Heart right ventricle (tissue), 16 donors: Measurements from ENCODE around the gene WWOX. TPM values are rescaled to one million over a fixed set of nuclear protein-coding genes. Genes with fewer than 3 reads are reported as not detected.

Source experiments
- ATAC-seq, 8 donors: fragments of 200-7000 bp; cut with Tn5 transposase; one replicate each; pipeline ENCODE4 v1.9.1; 2020; ENCODE audit warnings: mild to moderate bottlenecking in 8 of 8, moderate library complexity in 8 of 8, moderate number of reproducible peaks in 1 of 8
- DNase-seq, 2 donors: peaks; one replicate each; pipeline ENCODE4 v3.0.0-alpha.2; 2020
- H3K27ac ChIP-seq, 10 donors: fragments of 200-600 bp; sonication (generic) in 2 of 10; one replicate each; pipeline versions ENCODE4 v1.5.0 to v1.8.0; 2020 to 2022; ENCODE audit warnings: mild to moderate bottlenecking in 3 of 10
- H3K27me3 ChIP-seq, 7 donors: fragments of 200-600 bp; one replicate each; pipeline ENCODE4 v1.8.0; 2021 to 2022; ENCODE audit warnings: mild to moderate bottlenecking in 2 of 7
- H3K36me3 ChIP-seq, 9 donors: fragments of 200-600 bp; sonication (generic) in 1 of 9; one replicate each; pipeline versions ENCODE4 v1.5.0 to v1.8.0; 2020 to 2022; ENCODE audit warnings: mild to moderate bottlenecking in 2 of 9
- H3K4me1 ChIP-seq, 9 donors: fragments of 200-600 bp; sonication (generic) in 1 of 9; one replicate each; pipeline versions ENCODE4 v1.5.0 to v1.8.0; 2020 to 2022; ENCODE audit warnings: mild to moderate bottlenecking in 4 of 9
- H3K4me3 ChIP-seq, 10 donors: fragments of 200-600 bp; sonication (generic) in 2 of 10; one replicate each; pipeline versions ENCODE4 v1.5.0 to v1.8.0; 2020 to 2022; ENCODE audit warnings: mild to moderate bottlenecking in 7 of 10, moderate library complexity in 2 of 10
- H3K9me3 ChIP-seq, 11 donors: fragments of 200-600 bp in 10 of 11; sonication (generic) in 2 of 11; one replicate each; pipeline versions ENCODE4 v1.5.0 to v1.8.0; 2013 to 2022; ENCODE audit warnings: mild to moderate bottlenecking in 2 of 11, control low read depth in 1 of 11, moderate library complexity in 1 of 11
- WGBS, 2 donors: extraction: QIAGEN DNeasy Blood & Tissue Kit; methylation state at CpG; one replicate each; pipeline ENCODE4 v1.1.7; 2013; ENCODE audit warnings: inconsistent platforms in 1 of 2; 5-methylcytosine and 5-hydroxymethylcytosine counted together
- intact Hi-C, 10 donors: fragments of 100-400 bp; cut with DNase I; formaldehyde crosslinking; loops; one replicate each; pipeline versions ENCODE4 v1.11.1 to v1.14.2; 2022
- polyA plus RNA-seq, 2 donors: library from polyadenylated mRNA; stranded (reverse); fragments of 200-250 nt; gene quantifications; one replicate each; pipeline ENCODE4 v1.2.3, GENCODE V29; 2013
- total RNA-seq, 10 donors: library from RNA; stranded (reverse); fragmentation: NEBNext Ultra II Directional in 3 of 10; extraction: Animal tissue kit (Norgen Biotek cat#: 25700) in 3 of 10; gene quantifications; one replicate each; pipeline versions ENCODE4 v1.2.1 to v1.2.4, GENCODE V29; 2021 to 2023
- TF ChIP-seq, protein P1 (sequence below), 9 donors: fragments of 200-600 bp; sonication (generic) in 2 of 9; IDR thresholded peaks; one replicate each; pipeline versions ENCODE4 v1.5.0 to v1.8.0; 2021 to 2022; ENCODE audit warnings: antibody characterized with exemption in 9 of 9, mild to moderate bottlenecking in 5 of 9, moderate library complexity in 1 of 9
- donor health status: Arrhythmogenic right ventricular cardiomyopathy.
- donor health status: ischemic (EF 13 %, LVEDD 7.1; RV severe dilation, severe dysfunction).
- donor health status: healthy with polysubstance abuse.
- donor health status: DM: no; HTN: yes; CAD: no.
- donor health status: DM: no; HTN: no; CAD: no.
- donor health status: ischemic (EF 25% LVEDD 6.9; RV normal size, moderate dysfunction).
- donor health status: ischemic (EF 25% LVEDD 5.7; RV mildly dilated, moderate dysfunction).
- donor health status: healthy.
- donor health status: DM: yes; HTN: yes; CAD: no.
- donor health status: Ischemic cardiomyopathy.
- donor health status: ischemic (EF 35%, LVEDD 5.7; RV mildly dilated, moderate dysfunction).
- donor health status: nonischemic (EF 11% LVEDD 7.7; RV severe dilation, severe dysfunction).
- donor health status: DM: yes; HTN: yes; CAD: no.
- donor health status: PGD.
- donor health status: ischemic (EF 29% LVEDD 5.4; RV normal size, mild dysfunction).
- donor health status: nonischemic (EF 23%, LVEDD 6.1; RV moderate dilation, normal function).

WWOX gene
- total and polyA plus RNA-seq, 12 donors, result 4.9 to 15.0 (median 9.9) TPM

DNA sequence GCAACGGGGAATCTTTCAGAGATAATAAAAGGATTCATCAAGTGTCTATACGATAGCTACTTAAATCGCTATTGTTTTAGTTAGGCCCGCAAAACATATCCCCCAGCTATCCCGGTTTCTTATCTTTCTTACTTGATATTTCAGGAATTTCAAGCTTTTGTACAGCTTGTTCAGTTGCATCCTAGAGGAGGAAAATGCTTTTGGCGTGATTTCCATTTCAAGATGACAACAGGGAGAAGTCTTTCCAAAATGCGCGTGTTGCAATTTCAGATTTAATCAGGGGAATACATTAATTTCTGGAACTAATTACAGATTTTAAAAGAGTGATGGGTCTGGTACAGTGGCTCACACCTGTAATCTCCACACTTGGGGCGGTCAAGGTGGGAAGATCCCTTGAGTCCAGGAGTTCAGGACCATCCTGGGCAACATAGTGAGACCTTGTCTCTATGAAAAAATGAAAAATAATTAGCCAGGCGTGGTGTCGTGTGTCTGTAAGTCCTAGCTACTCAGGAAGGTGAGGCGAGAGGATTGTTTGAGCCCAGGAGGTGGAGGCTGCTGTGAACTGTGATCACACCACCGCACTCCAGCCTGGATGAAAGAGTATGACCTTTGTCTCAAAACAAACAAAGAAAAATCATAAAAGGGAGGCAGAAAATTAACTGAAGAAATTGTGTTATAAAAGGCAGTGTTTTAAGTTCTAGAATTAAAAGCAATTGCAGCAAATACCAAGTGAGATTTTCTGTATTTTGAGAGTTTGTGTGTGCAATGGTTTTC lies 954.9 kb downstream of the WWOX start:
- Histone ChIP-seq H3K9me3 (peaks cover 0 to 3% (median 0%) of the 10 kb centered on the region in 11 donors), H3K27me3 (no peaks in the 10 kb centered on the region), H3K27ac (no peak overlapping the region), H3K36me3 (no peaks in the 10 kb centered on the region), H3K4me3 (no peak overlapping the region), H3K4me1 (no peaks in the 10 kb centered on the region)
- DNase-seq, result no peak
- TF ChIP-seq, protein P1, sequence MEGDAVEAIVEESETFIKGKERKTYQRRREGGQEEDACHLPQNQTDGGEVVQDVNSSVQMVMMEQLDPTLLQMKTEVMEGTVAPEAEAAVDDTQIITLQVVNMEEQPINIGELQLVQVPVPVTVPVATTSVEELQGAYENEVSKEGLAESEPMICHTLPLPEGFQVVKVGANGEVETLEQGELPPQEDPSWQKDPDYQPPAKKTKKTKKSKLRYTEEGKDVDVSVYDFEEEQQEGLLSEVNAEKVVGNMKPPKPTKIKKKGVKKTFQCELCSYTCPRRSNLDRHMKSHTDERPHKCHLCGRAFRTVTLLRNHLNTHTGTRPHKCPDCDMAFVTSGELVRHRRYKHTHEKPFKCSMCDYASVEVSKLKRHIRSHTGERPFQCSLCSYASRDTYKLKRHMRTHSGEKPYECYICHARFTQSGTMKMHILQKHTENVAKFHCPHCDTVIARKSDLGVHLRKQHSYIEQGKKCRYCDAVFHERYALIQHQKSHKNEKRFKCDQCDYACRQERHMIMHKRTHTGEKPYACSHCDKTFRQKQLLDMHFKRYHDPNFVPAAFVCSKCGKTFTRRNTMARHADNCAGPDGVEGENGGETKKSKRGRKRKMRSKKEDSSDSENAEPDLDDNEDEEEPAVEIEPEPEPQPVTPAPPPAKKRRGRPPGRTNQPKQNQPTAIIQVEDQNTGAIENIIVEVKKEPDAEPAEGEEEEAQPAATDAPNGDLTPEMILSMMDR (IDR thresholded peaks at IDR 0.05), result no peak
- intact Hi-C loops, result no loop called here
- no peak for ATAC-seq
- 66 to 69% methylated on average over 13 of the region's 13 CpGs for WGBS, 2 donors

DNA sequence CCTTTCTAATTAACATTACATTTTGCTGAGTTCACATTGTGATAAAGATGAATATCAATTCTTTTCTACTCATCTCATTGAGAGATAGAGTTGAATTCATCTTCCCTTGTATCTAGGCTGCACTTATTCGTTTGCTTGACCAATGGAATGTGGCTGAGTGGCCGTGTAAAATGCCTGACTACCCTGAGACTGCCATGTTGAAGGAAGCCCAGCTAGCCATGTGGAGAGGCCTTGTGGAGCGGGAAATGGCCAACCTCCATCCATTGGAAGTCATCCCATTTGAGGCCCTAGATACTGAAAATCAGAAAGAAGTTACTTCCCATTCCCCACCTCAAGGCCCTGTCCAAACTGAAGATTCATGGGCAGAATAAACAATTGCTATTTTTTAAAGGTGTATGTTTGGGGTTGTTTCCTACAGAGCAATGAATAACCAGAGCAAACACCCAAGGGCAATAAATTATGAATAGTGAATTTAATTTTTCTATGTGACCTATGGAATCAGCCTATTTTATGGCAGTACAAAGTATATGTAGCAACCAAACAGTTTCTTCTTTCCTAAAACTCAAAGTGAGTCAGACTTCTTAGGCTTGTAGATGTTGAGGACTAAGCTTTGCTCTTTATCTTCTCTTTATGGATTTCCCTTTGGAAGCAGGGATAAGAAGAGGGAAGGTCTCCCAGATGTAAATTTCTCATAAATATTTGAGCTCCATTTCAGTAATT lies 956.0 kb downstream of the WWOX start:
- no peak overlapping the region for H3K4me3 ChIP-seq
- peaks cover 0 to 3% (median 0%) of the 10 kb centered on the region in 11 donors for H3K9me3 ChIP-seq
- no peaks in the 10 kb centered on the region for H3K4me1 ChIP-seq
- intact Hi-C loops, result no loop called here
- H3K27ac ChIP-seq, result no peak overlapping the region
- no peak for ATAC-seq
- no peaks in the 10 kb centered on the region for H3K36me3 ChIP-seq
- H3K27me3 ChIP-seq, result no peaks in the 10 kb centered on the region
- no peak for DNase-seq
- WGBS, 2 donors, result 98 to 99% methylated on average over 3 of the region's 3 CpGs
- TF ChIP-seq, protein P1 (IDR thresholded peaks at IDR 0.05), result no peak

DNA sequence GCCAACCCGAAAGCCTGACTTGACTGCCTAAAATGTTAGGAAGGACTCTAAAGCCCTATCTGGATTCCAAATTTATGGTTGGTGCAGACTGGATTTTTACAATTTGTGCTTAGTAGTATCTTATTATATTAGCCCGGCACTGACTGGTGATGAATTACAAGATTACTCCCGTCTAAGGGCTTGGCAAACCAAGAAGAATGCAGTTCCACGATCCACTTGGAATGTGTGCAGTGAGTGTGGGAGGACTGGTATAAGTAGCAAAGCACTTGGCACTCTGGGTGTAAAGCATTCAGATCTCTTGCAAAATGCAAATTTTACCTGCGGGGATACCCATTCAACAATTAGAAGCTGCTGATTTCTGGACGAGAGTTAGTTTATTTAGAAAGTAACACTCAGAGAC lies 961.7 kb downstream of the WWOX start:
- no peak for ATAC-seq
- Histone ChIP-seq H3K27me3 (peaks cover 0 to 14% (median 0%) of the 10 kb centered on the region in 7 donors), H3K27ac (no peak overlapping the region), H3K4me1 (peaks cover 0 to 5% (median 0%) of the 10 kb centered on the region in 9 donors), H3K4me3 (no peak overlapping the region), H3K36me3 (no peaks in the 10 kb centered on the region), H3K9me3 (no peaks in the 10 kb centered on the region)
- TF ChIP-seq, protein P1 (IDR thresholded peaks at IDR 0.05), result no peak
- intact Hi-C loops, result loop anchor here in 1 of 10 donors (10.0 kb wide), 1 partner anchor 64 kb away; no protein-coding TSS in a partner anchor
- 60 to 68% methylated on average over 6 of the region's 6 CpGs for WGBS, 2 donors
- no peak for DNase-seq

DNA sequence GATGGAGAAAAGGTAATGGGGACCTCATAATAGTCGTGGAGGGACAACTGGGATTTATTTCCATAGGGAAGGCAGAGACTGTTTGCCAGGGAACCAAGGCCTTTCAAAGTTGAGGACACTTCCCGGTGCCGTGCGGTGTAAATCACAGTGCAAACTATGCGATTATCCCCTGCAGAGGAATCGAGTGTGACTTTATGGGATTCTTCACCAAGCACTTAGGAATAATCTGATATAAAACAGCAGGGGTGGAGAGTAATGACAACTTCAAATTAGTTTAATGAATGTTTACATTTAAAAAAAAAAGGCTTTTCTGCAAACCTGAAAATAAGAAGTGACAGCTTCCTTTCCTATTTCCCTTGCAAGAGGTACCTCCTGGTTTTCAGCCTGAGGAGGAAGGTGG lies 962.9 kb downstream of the WWOX start:
- 65 to 72% methylated on average over 6 of the region's 6 CpGs for WGBS, 2 donors

More for the DNA sequence above, 962.9 kb downstream of the WWOX start:
- TF ChIP-seq, protein P1 (IDR thresholded peaks at IDR 0.05), result no peak
- H3K9me3 ChIP-seq, result no peaks in the 10 kb centered on the region
- no peak for DNase-seq
- ATAC-seq, result no peak
- H3K36me3 ChIP-seq, result no peaks in the 10 kb centered on the region
- no peak overlapping the region for H3K4me3 ChIP-seq
- peaks cover 0 to 5% (median 0%) of the 10 kb centered on the region in 9 donors for H3K4me1 ChIP-seq
- intact Hi-C loops, result loop anchor here in 1 of 10 donors (10.0 kb wide), 1 partner anchor 62 kb away; no protein-coding TSS in a partner anchor
- no peak overlapping the region for H3K27ac ChIP-seq
- peaks cover 0 to 14% (median 0%) of the 10 kb centered on the region in 7 donors for H3K27me3 ChIP-seq
